T-helper 22 cell (primary cell): Measurements from ENCODE around the gene JARID2.

Source experiments
- DNase-seq: peaks from one replicate; pipeline ENCODE4 v3.0.0-alpha.2; 2020; ENCODE audit warnings: low read depth

The JARID2 gene

GRCh38 chr6:15493437-15494168 lies 247.7 kb downstream of the JARID2 start:
- DNase-seq, result no peak

- no peak for DNase-seq
These were observed 249.6 kb downstream of the JARID2 start for GRCh38 chr6:15495375-15495901.

- DNase-seq, result no peak
These were observed 250.7 kb downstream of the JARID2 start for GRCh38 chr6:15496345-15497131.

- DNase-seq, result no peak
These were observed 252.8 kb downstream of the JARID2 start for GRCh38 chr6:15498640-15499039.

- no peak for DNase-seq
These were observed 253.3 kb downstream of the JARID2 start for GRCh38 chr6:15499125-15499524.

GRCh38 chr6:15499591-15499990 lies 253.7 kb downstream of the JARID2 start:
- no peak for DNase-seq

- no peak for DNase-seq
These were observed 254.3 kb downstream of the JARID2 start for GRCh38 chr6:15500078-15500740.

- DNase-seq, result no peak
These were observed 255.3 kb downstream of the JARID2 start for GRCh38 chr6:15500901-15501825.

GRCh38 chr6:15501826-15502445 lies 256.1 kb downstream of the JARID2 start:
- DNase-seq, result no peak

- DNase-seq, result no peak
These were observed 256.8 kb downstream of the JARID2 start for GRCh38 chr6:15502446-15503345.

GRCh38 chr6:15503346-15503680 lies 257.4 kb downstream of the JARID2 start:
- no peak for DNase-seq

- DNase-seq, result no peak
These were observed 258.2 kb downstream of the JARID2 start for GRCh38 chr6:15504040-15504495.

GRCh38 chr6:15504581-15505350 lies 258.9 kb downstream of the JARID2 start:
- DNase-seq, result no peak

GRCh38 chr6:15505463-15505918 lies 259.6 kb downstream of the JARID2 start:
- DNase-seq, result no peak

GRCh38 chr6:15506066-15506465 lies 260.2 kb downstream of the JARID2 start:
- DNase-seq, result no peak

- no peak for DNase-seq
These were observed 261.4 kb downstream of the JARID2 start for GRCh38 chr6:15507221-15507620.

- DNase-seq, result no peak
These were observed 261.9 kb downstream of the JARID2 start for GRCh38 chr6:15507746-15508145.

GRCh38 chr6:15508441-15508871 lies 262.6 kb downstream of the JARID2 start:
- DNase-seq, result no peak

- no peak for DNase-seq
These were observed 263.1 kb downstream of the JARID2 start for GRCh38 chr6:15508931-15509330.
